HEK293 (cell line): ENCODE results near the gene SELPLG.

Source experiments
- BCL11B ChIP-seq: fragments of 450-650 bp; formaldehyde crosslinking; IDR thresholded peaks from 2 replicates; pipeline ENCODE4 v1.5.1; 2016; ENCODE audit warnings: low read depth, missing biosample characterization, missing genetic modification characterization
- ZNF132 ChIP-seq: fragments of 450-650 bp; formaldehyde crosslinking; IDR thresholded peaks from 2 replicates; pipeline ENCODE4 v1.5.1; 2017; ENCODE audit warnings: missing biosample characterization, missing genetic modification characterization, borderline replicate concordance
- ZNF133 ChIP-seq: fragments of 450-650 bp; formaldehyde crosslinking; IDR thresholded peaks from 2 replicates; pipeline ENCODE4 v1.5.1; 2016; ENCODE audit warnings: missing biosample characterization, missing genetic modification characterization
- ZNF473 ChIP-seq: fragments of 450-650 bp; formaldehyde crosslinking; IDR thresholded peaks from 2 replicates; pipeline ENCODE4 v1.5.1; 2017; ENCODE audit warnings: missing biosample characterization, missing genetic modification characterization
- ZNF549 ChIP-seq: fragments of 450-650 bp; IDR thresholded peaks from 2 replicates; pipeline ENCODE4 v1.5.1; 2018; ENCODE audit warnings: missing biosample characterization, missing genetic modification characterization, mild to moderate bottlenecking, inconsistent platforms, moderate library complexity
- ZSCAN23 ChIP-seq: fragments of 450-650 bp; formaldehyde crosslinking; IDR thresholded peaks from 2 replicates; pipeline ENCODE4 v1.5.1; 2016; ENCODE audit warnings: missing biosample characterization, missing genetic modification characterization
- TF ChIP-seq, protein P1 (sequence below): fragments of 450-650 bp; formaldehyde crosslinking; IDR thresholded peaks from 2 replicates; pipeline ENCODE4 v1.5.1; 2016; ENCODE audit warnings: missing biosample characterization, missing genetic modification characterization
- TF ChIP-seq, protein P2 (sequence below): fragments of 450-650 bp; formaldehyde crosslinking; IDR thresholded peaks from 2 replicates; pipeline ENCODE4 v1.5.1; 2017; ENCODE audit warnings: missing biosample characterization, missing genetic modification characterization
- TF ChIP-seq, protein P3 (sequence below): fragments of 450-650 bp; formaldehyde crosslinking; IDR thresholded peaks from 2 replicates; pipeline ENCODE4 v1.5.1; 2016; ENCODE audit warnings: missing biosample characterization, missing genetic modification characterization
- TF ChIP-seq, protein P4 (sequence below): fragments of 450-650 bp; formaldehyde crosslinking; IDR thresholded peaks from 2 replicates; pipeline ENCODE4 v1.5.1; 2016; ENCODE audit warnings: missing biosample characterization, missing genetic modification characterization
- TF ChIP-seq, protein P5 (sequence below): fragments of 450-650 bp; formaldehyde crosslinking; IDR thresholded peaks from 2 replicates; pipeline ENCODE4 v1.5.1; 2016; ENCODE audit warnings: missing biosample characterization, missing genetic modification characterization

DNA sequence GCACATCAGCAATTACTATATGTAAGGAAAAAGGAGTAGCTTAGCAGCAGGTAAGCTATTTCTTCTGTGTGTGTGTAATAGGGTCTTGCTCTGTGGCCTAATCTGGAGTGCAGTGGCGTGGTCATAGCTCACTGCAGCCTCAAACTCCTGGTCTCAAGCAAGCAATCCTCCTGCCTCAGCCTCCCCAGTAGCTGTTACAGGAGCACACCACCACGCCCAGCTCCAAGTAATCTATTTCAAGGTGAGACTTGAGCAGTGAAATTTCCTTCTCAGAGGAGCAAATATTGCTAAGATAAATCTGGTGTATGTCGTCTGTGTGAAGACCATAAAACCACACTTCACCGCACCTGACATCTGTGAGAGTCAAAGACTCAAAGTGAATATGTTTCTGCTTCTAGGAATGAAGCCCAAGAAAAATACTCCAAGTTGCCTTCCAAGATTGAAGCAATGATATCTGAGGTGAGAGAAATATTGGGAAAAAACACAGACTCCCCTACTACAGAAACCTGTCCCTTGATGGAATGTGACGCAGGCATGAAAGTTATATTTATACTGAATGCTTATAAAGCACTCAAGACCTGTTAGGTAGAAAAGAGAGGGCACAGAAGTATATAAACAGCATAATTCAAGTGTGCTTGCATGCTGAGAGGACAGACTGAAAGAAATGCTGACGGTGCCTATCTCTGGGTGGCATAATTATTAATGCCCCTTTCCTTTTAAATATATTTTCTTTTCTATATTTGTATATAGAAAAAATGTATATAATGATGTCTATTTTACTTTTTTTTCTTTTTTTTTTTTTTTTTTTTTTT lies 2.5 kb upstream of the SELPLG start:
- TF ChIP-seq, protein P1, sequence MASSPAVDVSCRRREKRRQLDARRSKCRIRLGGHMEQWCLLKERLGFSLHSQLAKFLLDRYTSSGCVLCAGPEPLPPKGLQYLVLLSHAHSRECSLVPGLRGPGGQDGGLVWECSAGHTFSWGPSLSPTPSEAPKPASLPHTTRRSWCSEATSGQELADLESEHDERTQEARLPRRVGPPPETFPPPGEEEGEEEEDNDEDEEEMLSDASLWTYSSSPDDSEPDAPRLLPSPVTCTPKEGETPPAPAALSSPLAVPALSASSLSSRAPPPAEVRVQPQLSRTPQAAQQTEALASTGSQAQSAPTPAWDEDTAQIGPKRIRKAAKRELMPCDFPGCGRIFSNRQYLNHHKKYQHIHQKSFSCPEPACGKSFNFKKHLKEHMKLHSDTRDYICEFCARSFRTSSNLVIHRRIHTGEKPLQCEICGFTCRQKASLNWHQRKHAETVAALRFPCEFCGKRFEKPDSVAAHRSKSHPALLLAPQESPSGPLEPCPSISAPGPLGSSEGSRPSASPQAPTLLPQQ, result no peak
- TF ChIP-seq, protein P2, sequence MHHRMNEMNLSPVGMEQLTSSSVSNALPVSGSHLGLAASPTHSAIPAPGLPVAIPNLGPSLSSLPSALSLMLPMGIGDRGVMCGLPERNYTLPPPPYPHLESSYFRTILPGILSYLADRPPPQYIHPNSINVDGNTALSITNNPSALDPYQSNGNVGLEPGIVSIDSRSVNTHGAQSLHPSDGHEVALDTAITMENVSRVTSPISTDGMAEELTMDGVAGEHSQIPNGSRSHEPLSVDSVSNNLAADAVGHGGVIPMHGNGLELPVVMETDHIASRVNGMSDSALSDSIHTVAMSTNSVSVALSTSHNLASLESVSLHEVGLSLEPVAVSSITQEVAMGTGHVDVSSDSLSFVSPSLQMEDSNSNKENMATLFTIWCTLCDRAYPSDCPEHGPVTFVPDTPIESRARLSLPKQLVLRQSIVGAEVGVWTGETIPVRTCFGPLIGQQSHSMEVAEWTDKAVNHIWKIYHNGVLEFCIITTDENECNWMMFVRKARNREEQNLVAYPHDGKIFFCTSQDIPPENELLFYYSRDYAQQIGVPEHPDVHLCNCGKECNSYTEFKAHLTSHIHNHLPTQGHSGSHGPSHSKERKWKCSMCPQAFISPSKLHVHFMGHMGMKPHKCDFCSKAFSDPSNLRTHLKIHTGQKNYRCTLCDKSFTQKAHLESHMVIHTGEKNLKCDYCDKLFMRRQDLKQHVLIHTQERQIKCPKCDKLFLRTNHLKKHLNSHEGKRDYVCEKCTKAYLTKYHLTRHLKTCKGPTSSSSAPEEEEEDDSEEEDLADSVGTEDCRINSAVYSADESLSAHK (tag by site-specific recombination), result no peak
- TF ChIP-seq ZNF473, result no peak
- TF ChIP-seq, protein P3, sequence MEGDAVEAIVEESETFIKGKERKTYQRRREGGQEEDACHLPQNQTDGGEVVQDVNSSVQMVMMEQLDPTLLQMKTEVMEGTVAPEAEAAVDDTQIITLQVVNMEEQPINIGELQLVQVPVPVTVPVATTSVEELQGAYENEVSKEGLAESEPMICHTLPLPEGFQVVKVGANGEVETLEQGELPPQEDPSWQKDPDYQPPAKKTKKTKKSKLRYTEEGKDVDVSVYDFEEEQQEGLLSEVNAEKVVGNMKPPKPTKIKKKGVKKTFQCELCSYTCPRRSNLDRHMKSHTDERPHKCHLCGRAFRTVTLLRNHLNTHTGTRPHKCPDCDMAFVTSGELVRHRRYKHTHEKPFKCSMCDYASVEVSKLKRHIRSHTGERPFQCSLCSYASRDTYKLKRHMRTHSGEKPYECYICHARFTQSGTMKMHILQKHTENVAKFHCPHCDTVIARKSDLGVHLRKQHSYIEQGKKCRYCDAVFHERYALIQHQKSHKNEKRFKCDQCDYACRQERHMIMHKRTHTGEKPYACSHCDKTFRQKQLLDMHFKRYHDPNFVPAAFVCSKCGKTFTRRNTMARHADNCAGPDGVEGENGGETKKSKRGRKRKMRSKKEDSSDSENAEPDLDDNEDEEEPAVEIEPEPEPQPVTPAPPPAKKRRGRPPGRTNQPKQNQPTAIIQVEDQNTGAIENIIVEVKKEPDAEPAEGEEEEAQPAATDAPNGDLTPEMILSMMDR, result no peak
- no peak for TF ChIP-seq ZNF549
- no peak for TF ChIP-seq ZSCAN23 (tag by site-specific recombination)
- TF ChIP-seq, protein P4, sequence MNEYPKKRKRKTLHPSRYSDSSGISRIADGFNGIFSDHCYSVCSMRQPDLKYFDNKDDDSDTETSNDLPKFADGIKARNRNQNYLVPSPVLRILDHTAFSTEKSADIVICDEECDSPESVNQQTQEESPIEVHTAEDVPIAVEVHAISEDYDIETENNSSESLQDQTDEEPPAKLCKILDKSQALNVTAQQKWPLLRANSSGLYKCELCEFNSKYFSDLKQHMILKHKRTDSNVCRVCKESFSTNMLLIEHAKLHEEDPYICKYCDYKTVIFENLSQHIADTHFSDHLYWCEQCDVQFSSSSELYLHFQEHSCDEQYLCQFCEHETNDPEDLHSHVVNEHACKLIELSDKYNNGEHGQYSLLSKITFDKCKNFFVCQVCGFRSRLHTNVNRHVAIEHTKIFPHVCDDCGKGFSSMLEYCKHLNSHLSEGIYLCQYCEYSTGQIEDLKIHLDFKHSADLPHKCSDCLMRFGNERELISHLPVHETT (tag by site-specific recombination), result no peak
- TF ChIP-seq ZNF132, result no peak
- TF ChIP-seq, protein P5, sequence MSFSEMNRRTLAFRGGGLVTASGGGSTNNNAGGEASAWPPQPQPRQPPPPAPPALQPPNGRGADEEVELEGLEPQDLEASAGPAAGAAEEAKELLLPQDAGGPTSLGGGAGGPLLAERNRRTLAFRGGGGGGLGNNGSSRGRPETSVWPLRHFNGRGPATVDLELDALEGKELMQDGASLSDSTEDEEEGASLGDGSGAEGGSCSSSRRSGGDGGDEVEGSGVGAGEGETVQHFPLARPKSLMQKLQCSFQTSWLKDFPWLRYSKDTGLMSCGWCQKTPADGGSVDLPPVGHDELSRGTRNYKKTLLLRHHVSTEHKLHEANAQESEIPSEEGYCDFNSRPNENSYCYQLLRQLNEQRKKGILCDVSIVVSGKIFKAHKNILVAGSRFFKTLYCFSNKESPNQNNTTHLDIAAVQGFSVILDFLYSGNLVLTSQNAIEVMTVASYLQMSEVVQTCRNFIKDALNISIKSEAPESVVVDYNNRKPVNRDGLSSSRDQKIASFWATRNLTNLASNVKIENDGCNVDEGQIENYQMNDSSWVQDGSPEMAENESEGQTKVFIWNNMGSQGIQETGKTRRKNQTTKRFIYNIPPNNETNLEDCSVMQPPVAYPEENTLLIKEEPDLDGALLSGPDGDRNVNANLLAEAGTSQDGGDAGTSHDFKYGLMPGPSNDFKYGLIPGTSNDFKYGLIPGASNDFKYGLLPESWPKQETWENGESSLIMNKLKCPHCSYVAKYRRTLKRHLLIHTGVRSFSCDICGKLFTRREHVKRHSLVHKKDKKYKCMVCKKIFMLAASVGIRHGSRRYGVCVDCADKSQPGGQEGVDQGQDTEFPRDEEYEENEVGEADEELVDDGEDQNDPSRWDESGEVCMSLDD, result no peak
- no peak for TF ChIP-seq ZNF133
- TF ChIP-seq BCL11B (tag by site-specific recombination), result no peak
